Measurements from ENCODE around the gene EXOC3. TPM values are rescaled to one million over a fixed set of nuclear protein-coding genes. Genes with fewer than 3 reads are reported as not detected.

EXOC3 gene
- total RNA-seq, 1 experiment from 2014 or later: 55.0 TPM

DNA sequence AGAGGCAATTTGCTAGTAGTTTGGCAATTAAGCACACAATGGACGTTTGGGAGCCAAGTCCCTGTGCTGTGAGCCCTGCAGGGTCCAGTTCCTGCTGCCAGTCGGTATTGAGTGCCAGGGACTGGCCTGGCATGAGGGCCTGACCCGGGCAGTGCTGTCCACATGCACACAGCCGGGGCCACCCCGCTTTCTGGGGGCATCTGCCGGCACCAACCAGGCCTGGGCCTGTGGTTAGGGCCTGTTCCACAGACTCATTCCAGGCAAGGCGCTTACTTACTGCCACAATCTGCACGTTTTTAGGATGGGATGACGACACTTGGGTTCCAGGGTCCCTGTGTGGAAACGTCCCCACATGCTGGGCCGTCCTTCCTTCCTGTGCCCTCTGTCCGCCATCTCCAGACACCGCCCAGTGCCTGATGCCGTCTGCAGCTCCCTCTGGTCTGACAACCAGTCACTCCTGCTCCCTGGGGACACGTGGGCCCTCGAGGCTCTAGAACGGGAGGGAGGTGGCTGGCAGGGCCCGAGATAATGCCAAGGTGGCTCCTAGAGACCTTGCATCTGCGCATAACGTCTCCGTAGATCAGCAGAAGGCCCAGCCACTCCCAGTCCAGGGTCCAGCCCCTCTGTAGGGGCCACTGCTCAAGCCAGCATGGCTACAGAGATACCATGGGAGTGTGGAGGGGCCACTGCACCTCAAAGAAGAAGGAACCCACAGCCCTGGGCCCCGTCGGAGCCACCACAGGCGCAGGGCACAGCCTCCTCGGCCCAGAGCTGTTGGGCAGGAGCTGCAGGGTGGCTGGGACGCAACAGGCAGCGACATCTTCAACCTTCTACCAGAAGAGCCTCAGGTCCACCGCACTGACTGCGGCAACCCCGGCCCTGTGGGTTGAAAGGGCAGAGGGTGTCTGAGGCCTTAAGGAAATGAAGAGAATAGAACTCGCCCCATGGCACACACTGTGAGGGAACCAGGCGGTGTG lies 56.5 kb downstream of the EXOC3 start:
- ATAC-seq: no peak
- intact Hi-C loops (cut with micrococcal nuclease; ENCODE audit: unreplicated experiment) (no loop called here), in situ Hi-C loops (cut with HindIII; ENCODE audit: low pct_unique_long_range_greater_than_20kb, low sequenced_read_pairs) (no loop called here)
- Histone ChIP-seq H3K27ac (ENCODE audit: low read length) (no peak overlapping the region), H3K9me3 (ENCODE audit: control insufficient read depth, insufficient read depth, low read depth, low read length) (no peaks in the 10 kb centered on the region), H3K27me3 (ENCODE audit: control insufficient read depth, insufficient read depth, low read length) (no peaks in the 10 kb centered on the region), H3K36me3 (ENCODE audit: control insufficient read depth, insufficient read depth, low read length) (no peaks in the 10 kb centered on the region), H3K4me3 (ENCODE audit: low read depth in 2 of 2, low read length in 2 of 2) (no peak overlapping the region), H3K4me1 (ENCODE audit: control insufficient read depth, insufficient read depth, low read length) (no peaks in the 10 kb centered on the region)
- TF ChIP-seq POLR2AphosphoS5 (IDR thresholded peaks at IDR 0.05; ENCODE audit: low read depth, low read length) (no peak), TCF7L2 (IDR thresholded peaks at IDR 0.05; ENCODE audit: low read depth, low read length) (no peak), SIN3A (IDR thresholded peaks at IDR 0.05; ENCODE audit: borderline replicate concordance, insufficient read depth, low read depth, low read length) (no peak)
- TF ChIP-seq, protein P1, sequence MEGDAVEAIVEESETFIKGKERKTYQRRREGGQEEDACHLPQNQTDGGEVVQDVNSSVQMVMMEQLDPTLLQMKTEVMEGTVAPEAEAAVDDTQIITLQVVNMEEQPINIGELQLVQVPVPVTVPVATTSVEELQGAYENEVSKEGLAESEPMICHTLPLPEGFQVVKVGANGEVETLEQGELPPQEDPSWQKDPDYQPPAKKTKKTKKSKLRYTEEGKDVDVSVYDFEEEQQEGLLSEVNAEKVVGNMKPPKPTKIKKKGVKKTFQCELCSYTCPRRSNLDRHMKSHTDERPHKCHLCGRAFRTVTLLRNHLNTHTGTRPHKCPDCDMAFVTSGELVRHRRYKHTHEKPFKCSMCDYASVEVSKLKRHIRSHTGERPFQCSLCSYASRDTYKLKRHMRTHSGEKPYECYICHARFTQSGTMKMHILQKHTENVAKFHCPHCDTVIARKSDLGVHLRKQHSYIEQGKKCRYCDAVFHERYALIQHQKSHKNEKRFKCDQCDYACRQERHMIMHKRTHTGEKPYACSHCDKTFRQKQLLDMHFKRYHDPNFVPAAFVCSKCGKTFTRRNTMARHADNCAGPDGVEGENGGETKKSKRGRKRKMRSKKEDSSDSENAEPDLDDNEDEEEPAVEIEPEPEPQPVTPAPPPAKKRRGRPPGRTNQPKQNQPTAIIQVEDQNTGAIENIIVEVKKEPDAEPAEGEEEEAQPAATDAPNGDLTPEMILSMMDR (IDR thresholded peaks at IDR 0.05): no peak
- TF ChIP-seq, protein P2, sequence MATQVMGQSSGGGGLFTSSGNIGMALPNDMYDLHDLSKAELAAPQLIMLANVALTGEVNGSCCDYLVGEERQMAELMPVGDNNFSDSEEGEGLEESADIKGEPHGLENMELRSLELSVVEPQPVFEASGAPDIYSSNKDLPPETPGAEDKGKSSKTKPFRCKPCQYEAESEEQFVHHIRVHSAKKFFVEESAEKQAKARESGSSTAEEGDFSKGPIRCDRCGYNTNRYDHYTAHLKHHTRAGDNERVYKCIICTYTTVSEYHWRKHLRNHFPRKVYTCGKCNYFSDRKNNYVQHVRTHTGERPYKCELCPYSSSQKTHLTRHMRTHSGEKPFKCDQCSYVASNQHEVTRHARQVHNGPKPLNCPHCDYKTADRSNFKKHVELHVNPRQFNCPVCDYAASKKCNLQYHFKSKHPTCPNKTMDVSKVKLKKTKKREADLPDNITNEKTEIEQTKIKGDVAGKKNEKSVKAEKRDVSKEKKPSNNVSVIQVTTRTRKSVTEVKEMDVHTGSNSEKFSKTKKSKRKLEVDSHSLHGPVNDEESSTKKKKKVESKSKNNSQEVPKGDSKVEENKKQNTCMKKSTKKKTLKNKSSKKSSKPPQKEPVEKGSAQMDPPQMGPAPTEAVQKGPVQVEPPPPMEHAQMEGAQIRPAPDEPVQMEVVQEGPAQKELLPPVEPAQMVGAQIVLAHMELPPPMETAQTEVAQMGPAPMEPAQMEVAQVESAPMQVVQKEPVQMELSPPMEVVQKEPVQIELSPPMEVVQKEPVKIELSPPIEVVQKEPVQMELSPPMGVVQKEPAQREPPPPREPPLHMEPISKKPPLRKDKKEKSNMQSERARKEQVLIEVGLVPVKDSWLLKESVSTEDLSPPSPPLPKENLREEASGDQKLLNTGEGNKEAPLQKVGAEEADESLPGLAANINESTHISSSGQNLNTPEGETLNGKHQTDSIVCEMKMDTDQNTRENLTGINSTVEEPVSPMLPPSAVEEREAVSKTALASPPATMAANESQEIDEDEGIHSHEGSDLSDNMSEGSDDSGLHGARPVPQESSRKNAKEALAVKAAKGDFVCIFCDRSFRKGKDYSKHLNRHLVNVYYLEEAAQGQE (IDR thresholded peaks at IDR 0.05; ENCODE audit: insufficient read depth in 1 of 2, low read depth in 2 of 2, low read length in 1 of 2): no peak
- CTCF ChIA-PET: no interaction called here
- BruUV-seq (replicated peaks): no TSS peak
- no peak for DNase-seq (ENCODE audit: low read depth, low spot score)
- POLR2A ChIA-PET: no interaction called here

DNA sequence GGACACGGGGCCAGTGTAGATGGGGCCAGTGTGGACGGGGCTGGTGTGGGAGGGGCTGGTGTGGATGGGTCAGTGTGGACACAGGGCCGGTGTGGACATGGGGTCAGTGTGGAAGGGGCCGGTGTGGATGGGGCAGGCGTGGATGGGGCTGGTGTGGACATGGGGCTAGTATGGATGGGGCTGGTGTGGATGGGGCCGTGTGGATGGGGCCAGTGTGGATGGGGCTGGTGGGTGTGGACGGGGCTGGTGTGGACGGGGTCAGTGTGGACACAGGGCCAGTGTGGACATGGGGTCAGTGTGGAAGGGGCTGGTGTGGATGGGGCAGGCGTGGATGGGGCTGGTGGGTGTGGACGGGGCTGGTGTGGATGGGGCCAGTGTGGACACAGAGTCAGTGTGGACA lies 57.5 kb downstream of the EXOC3 start:
- ChIA-PET POLR2A (interaction anchor here (0.6 kb wide), 1 partner anchor 50 kb away, joined by 3 read pairs; no protein-coding TSS in a partner anchor), CTCF (no interaction called here)
- no peaks in the 10 kb centered on the region for H3K9me3 ChIP-seq (ENCODE audit: control insufficient read depth, insufficient read depth, low read depth, low read length)
- intact Hi-C loops (cut with micrococcal nuclease; ENCODE audit: unreplicated experiment): no loop called here
- in situ Hi-C loops (cut with HindIII; ENCODE audit: low pct_unique_long_range_greater_than_20kb, low sequenced_read_pairs): no loop called here
- no peak overlapping the region for H3K27ac ChIP-seq (ENCODE audit: low read length)
- H3K4me3 ChIP-seq (ENCODE audit: low read depth in 2 of 2, low read length in 2 of 2): no peak overlapping the region
- H3K27me3 ChIP-seq (ENCODE audit: control insufficient read depth, insufficient read depth, low read length): no peaks in the 10 kb centered on the region
- no TSS peak for BruUV-seq (replicated peaks)
- DNase-seq (ENCODE audit: low read depth, low spot score): no peak
- H3K4me1 ChIP-seq (ENCODE audit: control insufficient read depth, insufficient read depth, low read length): no peaks in the 10 kb centered on the region
- no peak for ATAC-seq
- TF ChIP-seq POLR2AphosphoS5 (IDR thresholded peaks at IDR 0.05; ENCODE audit: low read depth, low read length): no peak
- H3K36me3 ChIP-seq (ENCODE audit: control insufficient read depth, insufficient read depth, low read length): no peaks in the 10 kb centered on the region
